GM18517 (cell line): ENCODE measurements around the gene BCL3.

ENCODE experiments used
- ATAC-seq: cut with Tn5 transposase; IDR thresholded peaks from one replicate; pipeline ENCODE4 v1.9.1; 2021; ENCODE audit warnings: mild to moderate bottlenecking, moderate library complexity; ENCODE audit not compliant: unreplicated experiment

The BCL3 gene

DNA sequence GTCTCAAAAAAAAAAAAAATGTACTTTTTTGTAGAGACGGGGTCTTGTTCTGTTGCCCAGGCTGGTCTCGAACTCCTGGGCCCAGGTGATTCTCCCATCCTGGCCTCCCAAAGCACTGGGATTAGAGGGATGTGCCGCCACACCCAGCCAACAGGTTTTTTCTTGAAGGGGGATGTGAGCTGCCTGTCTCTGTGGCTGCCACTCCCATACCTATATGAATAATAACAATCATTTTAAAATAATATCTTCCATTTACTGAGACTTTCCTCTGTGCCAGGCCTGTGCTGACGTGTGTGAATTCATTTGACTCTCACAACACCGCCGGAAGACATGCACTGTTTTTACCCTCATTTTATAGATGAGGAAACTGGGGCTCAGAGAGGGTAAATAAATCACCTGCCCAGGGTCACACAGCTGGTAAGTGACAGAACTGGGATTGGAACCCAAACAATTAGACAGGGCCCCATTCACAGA, 7.2 kb upstream of the BCL3 start:
- no peak for ATAC-seq

DNA sequence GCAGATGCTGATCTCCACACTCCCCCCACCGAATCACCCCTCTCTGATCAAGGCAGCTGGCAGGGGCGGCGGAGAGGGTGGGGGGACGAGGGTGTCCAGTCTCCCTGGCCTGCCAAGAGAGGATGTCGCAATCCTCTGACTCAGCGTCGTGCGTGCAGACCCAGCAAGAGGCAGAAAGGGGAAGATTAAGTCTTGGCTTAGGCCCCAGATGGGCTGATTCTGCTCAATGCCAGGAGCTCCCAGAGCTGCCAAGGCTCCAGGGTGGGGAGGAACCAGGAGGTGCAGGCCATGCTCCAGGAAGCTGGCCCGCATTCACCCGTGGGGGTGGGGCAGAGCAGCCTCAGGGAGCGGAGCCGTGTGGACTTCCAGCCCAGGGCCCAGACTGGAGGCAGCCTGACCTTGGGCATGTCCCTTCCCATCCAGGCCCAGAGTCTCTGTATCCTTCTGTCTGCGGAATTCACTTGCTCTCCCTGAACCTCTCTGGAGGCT, 6.6 kb upstream of the BCL3 start:
- no peak for ATAC-seq

DNA sequence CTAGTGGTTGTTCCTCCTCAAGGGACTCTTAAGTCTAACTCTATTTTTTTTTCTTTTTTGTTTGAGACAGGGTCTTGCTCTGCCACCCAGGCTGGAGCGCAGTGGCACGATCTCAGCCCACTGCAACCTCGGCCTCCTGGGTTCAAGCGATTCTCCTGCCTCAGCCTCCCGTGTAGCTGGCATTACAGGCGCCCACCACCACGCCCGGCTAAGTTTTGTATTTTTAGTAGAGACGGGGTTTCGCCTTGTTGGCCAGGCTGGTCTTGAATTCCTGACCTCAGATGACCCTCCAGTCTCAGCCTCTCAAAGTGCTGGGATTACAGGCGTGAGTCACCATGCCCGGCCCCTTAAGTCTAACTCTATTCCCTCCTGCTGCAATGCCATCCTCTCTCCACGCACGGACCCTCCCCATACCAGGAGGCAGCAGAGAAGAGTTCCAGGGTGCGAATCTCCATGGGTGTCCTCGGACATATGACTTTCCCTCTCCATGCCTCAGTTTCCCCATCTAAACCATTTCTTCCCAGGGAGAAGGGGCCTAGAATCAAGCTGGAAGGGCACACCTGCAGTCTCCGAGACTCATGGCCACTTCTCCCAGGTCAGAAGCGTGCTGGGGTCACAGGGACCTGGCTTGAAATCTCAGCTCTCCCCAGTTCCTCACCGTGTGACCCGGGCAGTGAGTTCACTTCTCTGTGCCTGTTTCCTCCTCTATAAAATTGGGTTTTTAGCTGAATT, 6.0 kb upstream of the BCL3 start:
- ATAC-seq, result no peak

DNA sequence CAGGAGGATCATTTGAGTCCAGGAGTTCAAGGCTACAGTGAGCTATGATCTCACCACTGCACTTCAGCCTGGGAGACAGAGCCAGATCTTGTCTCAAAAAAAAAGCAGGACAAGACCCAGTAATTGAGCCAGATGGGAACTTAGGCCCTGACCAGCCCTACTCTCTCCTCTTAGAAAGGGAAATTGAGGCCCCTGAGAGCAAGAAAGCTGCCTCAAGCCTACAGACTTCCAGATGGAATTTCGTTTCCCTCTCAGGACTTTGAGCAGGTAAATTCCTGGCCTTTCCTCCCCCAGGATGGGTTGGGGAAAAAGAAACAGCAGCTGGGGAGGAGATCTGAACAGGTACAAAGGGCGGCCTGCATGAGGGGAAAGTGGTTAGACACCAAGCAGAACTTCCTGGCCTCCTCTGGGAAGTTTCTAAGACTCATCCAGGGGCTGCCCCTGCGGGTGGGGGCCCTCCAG, 3.6 kb upstream of the BCL3 start:
- no peak for ATAC-seq

DNA sequence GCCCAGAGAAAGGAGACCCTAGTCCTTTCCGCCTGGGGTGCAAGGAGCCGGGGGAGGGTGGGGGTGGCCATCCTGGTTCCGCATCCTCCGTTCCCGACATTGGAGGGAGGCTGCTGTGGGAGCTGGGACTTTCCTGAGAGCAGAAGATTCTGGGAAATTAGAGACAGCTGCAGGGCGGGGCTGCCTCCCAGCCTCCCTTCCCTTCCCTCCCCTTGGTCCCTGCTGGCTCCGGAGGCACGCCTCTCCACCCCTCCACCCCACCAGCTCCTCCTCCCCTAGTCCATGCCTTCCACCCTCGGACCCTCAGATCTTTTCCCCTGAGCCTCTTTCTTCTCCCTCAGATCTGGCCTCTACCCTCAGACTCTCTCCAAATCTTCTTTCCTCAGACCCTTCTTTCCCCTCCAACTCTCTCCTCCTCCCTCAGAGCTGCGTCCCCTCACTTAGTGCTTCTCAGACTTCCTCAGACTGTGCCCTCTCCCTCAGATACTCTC, 3.1 kb upstream of the BCL3 start:
- ATAC-seq, result no peak

DNA sequence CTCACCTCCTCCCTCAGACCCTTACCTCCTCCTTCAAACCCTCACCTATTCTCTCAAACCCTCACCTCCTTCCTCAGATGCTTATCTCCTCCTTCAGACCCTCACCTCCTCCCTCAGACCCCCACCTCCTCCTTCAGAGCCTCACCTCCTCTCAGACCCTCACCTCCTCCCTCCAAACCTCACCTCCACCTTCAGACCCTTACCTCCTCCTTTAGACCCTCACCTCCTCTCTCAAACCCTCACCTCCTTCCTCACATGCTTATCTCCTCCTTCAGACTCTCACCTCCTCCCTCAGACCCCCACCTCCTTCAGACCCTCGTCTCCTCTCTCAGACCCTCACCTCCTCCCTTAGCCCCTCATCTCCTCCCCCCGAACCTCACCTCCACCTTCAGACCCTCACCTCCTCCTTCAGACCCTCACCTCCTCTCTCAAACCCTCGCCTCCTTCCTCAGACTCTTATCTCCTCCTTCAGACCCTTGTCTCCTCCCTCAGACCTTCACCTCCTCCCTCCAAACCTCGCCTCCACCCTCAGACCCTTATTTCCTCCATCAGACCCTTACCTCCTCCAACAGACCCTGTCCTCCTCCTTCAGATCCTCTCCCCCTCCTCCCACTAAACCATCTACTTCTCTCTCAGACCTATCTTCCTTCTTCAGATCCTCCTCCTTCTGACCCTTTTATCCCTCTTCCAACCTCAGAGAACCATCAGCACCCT, 2.5 kb upstream of the BCL3 start:
- no peak for ATAC-seq

DNA sequence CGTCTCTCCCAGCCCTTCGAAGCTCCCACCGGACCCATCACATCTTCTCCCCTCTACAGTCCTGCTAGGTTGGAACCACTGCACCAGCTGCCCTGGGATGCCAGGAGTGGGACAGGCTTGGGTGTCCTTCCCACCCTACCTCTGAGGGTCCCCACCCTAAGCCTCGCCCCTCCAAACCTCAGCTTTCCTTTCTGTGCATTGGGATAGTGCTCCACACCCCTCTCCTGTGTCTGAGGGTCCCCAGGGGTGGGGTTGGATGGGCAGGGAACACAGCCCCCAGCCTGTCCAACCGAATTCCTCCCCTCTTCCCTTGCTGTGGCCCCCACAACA, 1.9 kb upstream of the BCL3 start:
- ATAC-seq, result no peak

DNA sequence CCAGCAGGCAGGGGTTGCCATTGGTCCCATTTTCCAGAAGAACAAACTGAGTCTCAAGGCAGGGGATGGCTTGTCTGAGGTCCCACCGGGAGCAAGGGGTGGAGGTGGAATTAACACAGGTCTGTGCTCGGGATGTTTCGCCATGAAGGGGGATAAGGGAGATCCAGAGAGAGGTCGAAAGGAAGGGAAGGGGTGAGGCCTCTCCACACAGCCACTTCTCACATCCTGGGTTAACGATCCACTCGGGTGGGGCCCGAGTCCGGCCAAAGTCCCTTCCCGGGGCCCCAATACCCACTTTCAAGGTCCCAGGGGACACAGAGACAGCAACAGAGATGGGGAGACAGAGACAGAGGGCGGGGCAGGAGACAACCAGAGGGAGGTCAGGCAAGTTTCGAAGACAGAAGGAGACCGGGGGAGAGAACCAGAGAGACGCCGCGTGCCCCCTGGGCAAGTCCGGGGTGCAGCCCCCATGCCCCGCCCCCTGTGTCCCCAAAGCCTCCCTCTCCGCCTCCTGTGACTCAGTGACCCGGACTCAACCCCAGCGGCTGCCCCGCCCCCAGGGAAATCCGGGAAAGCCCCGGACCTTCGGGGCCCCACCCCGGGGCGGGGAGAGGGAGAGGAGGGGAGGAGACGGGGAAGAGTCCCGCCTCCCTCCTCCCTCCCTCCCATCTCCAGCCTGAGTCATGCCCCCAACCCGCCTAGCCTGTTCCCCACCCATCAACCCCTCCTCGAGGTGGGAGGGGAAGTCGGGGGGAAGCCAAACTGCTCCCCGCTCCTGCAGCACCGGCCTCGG, 1.4 kb upstream of the BCL3 start:
- ATAC-seq, result no peak

DNA sequence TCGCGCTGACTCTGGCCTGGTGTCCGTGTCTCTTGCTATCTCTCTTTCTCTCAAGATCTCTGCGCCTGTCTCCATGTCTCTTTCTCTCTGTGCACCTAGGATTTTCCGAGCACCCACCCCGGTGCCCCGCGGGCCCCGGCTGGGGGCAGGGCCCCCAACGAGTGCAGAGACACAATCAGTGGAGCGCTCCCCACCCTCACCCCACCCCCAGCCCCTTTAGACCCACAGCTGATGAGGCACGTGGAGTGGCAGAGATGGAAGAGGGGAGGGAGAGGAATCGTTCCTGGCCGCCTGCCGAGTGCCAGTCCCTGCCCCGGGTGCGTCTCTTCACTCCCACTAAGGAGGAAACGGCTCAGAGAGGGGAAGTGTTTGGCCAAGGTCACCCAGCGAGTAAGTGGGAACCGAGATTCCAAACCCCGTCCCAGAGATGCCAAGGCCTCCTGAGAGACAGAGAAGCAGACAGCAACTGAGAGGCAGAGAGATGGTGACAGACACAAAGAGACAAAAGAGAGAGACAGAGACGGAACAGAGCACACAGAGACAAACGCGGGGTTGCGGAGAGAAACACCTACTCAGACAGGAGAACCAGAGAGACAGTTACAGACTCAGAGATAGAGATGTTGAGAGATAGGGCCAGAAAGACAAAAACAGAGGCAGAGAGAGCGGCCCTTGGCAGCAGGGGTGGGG, 626 bp upstream of the BCL3 start:
- peak; percentile 36 for ATAC-seq

DNA sequence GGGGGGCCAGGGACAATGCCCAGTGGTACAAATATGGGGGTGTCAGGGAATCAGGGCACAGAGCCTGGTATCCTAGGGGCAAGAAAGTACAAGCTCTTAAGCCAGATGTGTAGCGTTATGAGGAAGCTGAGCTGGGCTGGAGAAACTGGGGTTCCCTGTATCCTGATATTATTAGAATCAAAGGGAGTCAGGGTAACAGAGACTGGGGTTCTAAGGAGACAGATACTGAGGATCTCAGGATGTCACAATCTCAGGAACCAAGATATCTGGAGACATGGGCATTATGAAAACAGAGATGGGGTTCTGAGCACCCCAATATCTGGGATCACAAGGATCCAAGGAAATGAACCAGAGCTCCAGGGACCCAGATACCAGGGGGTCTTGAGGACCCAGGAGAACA, 784 bp downstream of the BCL3 start:
- no peak for ATAC-seq

DNA sequence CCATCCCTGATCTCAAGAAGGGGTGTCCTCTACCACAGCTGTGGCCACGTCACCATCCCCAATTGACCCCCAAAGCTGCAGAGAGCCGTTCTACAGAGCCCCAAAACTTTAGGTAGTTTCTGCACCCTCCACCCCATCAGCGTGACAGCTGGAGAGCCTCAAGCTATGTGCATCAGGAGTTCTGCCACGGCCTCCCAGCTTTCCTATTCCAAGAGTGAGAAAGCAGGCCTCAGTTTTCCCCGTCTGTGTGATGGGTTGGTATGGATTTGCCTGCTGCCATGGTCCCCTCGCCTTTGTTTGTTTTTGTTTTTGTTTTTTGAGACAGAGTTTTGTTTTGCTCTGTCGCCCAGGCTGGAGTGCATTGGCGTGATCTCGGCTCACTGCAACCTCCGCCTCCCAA, 1.5 kb downstream of the BCL3 start:
- ATAC-seq, result no peak

DNA sequence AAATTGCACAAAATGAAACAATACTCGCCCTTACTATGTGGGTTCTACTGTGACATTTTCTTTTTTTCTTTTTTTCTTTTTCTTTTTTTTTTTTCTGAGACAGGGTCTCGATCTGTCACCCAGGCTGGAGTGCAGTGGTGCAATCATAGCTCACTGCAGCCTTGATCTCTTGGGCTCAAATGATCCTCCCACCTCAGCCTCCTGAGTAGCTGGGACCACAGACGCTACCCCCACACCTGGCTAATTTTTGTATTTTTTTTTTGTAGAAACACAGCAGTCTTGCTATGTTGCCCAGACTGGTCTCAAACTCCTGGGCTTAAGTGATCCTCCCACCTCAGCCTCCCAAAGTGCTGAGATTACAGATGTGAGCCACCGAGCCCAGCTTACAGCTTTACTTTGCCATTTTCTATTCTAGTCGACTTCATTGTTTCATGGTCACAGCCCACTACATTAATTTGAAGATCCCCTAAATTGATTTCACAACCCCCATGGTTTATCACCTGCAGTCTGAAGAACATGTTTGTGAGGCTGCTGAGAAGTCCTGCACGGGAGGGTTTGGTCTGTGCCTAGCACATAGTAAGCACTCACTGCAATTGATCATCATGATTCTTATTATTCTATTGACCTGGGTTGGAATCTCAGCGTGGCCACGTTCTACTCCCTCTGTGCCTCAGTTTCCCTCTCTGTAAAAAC, 3.8 kb downstream of the BCL3 start:
- no peak for ATAC-seq

DNA sequence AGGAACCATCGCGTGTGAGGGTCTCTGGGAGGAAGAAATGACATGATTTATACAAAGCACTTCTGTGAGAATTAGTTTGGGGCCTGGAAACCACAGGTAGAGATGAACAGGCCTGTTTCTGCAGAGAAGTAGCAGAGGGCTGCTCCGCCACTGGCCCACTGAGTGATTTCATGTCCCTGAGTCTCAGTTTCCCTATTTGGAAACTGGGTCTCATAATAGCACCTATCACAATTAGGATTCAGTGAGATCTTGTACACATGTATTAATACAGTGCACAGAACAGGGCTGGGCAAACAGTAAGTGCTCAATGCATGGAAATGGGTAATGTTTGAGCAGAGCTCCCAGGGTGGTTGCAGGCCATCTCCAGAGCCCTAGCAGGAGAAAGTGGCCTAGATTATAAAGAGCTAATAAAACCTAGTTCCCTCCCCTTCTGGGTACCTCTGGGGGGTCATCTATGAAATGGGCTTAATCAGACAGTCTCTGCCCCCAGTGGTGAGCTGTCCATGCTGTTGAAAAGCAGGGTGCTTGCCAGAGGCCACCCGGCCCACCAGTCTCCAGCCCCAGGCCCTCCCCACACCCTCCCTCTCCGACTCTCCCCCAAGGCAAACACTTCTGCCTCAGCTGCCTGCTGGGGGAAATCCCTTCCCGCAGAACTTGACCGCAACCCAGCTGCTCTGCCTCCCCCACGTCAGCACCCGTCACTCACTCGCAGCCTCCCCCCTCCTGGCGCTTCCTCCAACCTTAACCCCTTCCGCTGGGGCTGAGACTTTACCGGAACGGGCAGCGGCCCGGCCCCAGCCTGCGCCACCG, 4.5 kb downstream of the BCL3 start:
- ATAC-seq, result peak; percentile 68

DNA sequence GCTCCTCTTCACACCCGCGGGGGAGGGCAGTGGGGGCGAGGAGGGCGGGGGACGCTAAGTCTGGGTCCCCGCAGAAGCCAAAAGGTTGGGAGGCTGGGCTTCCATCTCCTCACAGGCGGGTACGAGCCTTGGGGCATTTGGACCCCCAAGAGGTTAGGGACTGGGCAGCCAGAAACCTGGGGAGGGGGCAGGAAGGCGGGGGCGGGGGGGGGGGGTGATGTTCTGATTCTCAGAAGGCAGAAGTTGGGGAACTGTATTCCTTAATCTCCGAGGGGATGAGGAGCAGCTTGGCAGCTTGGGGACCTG, 5.1 kb downstream of the BCL3 start:
- ATAC-seq, result no peak

DNA sequence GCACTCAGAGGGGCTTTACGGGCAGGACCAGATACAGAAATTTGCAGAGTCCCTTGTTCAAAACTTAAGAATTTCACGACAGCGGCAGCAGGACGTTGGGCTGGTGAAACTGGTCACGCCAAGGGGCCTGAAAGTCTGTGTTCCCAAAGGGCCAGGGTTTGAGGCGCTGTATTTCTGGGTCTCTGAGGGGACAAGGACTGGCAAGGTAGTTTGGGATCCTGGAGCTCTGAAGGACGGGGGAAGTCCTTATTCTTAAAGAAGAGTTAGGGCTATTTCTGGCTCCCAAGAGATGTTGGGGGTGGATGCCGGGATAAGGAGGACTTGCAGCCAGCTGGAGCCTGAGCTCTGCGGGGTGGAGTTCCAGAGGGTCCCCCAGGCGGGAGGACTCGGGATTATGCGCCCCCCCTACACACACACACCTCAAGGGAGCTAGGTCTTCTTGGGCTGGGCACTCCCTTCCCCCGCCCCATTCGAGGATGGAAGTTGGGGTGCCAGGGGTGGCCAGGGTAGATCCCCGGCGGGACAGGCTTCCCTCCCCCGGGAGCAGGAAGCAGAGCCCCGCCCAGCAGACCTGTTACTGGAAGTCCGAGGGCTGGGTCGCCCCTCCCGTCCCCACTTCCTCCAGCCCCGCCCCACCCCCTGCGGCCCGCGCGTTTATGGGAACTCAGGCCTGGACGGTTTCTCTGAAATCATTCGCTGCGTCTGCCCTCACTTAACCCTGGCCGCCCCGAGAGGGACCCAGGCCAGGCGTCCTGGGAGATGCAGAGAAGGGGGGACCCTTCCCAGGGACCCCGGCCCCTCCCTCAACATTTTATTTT, 5.6 kb downstream of the BCL3 start:
- ATAC-seq, result no peak

DNA sequence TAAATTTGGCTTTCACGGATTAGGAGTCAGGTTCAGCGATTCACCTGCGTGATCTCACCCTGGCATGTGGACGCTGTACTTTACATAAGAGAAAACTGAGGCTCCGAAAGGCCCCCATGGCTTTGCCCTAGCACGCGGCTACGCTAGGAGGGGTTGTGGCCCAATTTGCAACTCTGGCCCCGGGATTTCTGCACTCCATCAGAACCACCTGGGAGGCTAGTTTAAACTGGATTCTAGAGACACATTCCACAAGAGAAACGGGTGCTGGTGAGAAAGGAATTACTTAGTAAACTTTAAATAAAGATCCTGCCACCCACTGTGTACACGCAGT, 6.2 kb downstream of the BCL3 start:
- no peak for ATAC-seq

DNA sequence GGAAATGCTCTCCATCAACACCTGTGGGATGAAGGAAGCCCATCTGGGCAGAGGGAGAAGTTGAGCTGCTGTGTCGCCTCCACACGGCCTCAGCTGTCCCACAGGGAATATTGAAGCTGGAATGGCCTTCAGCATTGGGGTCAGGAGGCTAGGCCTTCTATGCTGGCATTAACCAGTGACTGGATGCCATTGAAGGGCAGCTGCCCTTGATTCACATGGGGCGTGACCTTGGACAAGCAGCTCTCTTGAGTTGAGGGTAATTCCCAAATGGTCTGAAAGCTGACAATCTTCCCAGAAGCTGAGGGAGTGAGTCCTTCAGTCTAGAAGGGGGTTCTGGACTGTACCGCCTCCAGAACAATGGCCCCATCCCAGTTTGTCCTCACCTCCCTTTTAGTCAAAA, 6.7 kb downstream of the BCL3 start:
- no peak for ATAC-seq

DNA sequence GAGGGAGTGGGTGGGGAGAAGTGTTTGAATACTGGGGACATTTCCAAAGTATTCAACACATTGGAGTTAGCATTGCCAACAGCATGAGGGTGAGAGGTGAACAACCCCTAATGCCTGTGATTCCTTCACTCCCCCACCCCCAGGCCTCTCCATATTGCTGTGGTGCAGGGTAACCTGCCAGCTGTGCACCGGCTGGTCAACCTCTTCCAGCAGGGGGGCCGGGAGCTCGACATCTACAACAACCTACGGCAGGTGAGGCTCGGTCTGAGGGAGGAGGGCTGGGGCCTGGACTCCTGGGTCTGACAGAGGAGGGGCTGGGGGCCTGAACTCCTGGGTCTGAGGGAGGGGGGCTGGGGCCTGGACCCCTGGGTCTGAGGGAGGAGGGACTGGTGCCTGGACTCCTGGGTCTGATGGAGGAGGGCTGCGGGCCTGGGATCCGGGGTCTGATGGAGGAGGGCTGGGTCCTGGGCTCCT, 7.6 kb downstream of the BCL3 start:
- ATAC-seq, result no peak
